Activated T-helper 9 cell treated with anti-CD3 and anti-CD28 coated beads, Interleukin-2, amount 50 U/mL, for 16 hours (primary cell): ENCODE results near the gene TBKBP1.

Experiments used
- DNase-seq: peaks from one replicate; pipeline ENCODE4 v3.0.0-alpha.2; 2020; ENCODE audit warnings: low read depth

Gene TBKBP1, protein sequence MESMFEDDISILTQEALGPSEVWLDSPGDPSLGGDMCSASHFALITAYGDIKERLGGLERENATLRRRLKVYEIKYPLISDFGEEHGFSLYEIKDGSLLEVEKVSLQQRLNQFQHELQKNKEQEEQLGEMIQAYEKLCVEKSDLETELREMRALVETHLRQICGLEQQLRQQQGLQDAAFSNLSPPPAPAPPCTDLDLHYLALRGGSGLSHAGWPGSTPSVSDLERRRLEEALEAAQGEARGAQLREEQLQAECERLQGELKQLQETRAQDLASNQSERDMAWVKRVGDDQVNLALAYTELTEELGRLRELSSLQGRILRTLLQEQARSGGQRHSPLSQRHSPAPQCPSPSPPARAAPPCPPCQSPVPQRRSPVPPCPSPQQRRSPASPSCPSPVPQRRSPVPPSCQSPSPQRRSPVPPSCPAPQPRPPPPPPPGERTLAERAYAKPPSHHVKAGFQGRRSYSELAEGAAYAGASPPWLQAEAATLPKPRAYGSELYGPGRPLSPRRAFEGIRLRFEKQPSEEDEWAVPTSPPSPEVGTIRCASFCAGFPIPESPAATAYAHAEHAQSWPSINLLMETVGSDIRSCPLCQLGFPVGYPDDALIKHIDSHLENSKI

DNA sequence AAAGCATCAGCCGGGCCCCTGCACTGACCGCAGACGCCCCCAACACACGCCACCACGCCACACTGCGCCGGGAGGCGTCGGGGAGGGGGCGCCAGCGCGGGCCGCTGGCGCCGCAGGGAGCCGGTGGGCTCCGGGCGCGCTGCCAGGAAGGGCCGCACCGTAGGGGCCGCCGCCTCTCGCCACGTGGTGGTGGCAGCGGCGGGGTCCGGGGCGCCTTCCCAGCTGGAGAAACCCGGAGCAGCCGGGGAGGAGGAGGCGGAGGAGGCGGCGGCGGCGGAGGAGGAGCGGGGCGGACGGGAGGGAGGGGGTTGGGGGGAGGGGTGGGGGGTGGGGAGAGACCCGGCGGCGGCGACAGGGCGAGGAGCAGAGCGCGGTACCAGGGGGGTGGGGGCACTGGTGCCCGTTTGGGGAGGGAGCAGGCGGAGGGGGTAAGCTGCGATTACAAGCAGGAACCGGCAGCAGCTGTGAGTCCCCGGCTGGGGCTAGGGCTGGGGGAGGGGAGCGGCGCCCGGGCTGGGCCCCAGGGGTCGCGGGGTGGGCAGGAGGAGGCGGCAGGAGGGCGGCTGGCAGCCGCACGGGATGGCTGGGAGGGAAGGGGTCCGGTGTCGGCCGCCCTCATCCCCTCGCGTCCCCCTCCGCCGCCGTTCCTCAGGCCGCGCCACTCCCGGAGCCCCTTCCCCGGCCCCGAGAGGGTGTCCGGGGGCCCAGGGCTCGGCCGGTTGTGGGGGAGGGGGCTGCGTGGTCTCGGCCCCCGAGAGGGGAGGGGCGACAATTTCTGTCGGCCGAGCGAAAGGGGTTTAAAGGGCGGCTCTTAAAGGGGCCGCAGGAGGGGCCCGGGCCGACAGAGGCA is at the start of gene TBKBP1:
Gene TBKBP1 (plus strand): TSS at position 431 of the 850 bp plus-strand sequence. CDS start 1,952 bp downstream, outside the sequence.
- DNase-seq = peak; percentile 41

DNA sequence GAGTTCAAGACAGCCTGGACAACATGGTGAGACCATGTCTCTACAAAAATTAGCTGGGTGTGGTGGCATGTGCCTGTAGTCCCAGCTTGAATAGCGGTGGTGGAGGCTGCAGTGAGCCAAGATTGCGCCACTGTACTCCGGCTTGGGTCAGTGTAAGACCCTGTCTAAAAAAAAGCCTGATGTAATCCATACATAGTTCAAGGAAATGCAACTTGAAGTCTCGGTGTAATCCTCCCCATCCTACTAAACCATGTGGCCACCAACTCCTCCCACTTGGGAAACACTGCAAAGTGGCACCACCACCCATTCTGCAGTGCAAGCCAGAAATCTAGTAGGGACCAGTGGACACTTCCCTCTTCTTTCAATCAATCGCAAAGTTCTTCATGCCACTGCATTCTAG is 49.6 kb upstream of the TBKBP1 start:
- DNase-seq = no peak

DNA sequence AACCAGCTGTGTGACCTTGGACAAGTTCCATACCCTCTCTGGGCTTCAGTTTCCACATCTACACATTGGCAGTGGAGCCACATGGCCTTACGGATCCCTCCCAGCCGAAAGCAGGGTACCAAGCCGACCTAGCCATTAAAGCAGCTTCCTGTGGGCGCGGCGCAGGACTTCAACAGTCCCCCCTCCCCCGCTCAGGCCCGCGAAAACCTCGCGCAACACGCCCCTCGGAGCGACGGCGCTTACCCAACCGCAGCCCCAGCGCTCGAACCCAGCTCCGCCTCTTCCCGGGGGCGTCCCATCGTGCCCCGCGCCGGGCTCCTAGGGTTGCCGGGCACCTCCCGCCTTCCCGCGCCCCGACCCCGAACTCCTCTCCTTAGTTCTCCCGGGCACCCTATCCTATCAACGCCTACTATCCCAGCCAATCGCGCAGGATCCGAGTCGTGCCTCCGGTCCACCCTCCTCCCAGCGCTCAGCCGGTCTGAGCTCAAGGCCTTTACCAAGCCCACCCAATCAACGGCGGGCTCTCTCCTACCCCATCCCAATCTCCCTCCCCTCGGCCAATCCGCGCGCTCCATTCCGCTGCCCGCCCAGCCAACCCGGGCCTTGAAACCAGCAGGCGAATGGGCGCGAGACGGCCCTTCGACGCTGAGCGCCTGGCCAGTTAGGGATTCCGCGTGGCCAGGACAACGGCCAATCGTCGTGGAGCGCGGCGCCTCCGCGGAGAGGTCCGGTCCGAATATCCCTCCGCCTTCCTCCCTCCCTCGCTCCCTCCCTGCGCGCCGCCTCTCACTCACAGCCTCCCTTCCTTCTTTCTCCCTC is 44.6 kb upstream of the TBKBP1 start, which contains the start of gene KPNB1:
Gene KPNB1 (plus strand): TSS at position 767 of the 819 bp plus-strand sequence. CDS start 326 bp downstream, outside the sequence.
- DNase-seq = peak; percentile 97

DNA sequence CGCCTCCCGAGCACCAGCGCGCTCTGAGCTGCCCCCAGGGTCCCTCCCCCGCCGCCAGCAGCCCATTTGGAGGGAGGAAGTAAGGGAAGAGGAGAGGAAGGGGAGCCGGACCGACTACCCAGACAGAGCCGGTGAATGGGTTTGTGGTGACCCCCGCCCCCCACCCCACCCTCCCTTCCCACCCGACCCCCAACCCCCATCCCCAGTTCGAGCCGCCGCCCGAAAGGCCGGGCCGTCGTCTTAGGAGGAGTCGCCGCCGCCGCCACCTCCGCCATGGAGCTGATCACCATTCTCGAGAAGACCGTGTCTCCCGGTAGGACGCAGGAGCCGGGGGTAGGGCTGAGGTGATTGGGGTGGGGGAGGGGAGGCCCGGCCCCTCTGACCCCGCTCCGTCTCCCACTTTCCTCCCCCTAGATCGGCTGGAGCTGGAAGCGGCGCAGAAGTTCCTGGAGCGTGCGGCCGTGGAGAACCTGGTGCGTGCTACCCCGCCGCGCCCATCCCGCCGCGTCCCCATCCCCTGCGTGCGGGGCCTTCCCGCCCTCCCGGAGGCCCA is 43.9 kb upstream of the TBKBP1 start:
- DNase-seq = peak; percentile 48

DNA sequence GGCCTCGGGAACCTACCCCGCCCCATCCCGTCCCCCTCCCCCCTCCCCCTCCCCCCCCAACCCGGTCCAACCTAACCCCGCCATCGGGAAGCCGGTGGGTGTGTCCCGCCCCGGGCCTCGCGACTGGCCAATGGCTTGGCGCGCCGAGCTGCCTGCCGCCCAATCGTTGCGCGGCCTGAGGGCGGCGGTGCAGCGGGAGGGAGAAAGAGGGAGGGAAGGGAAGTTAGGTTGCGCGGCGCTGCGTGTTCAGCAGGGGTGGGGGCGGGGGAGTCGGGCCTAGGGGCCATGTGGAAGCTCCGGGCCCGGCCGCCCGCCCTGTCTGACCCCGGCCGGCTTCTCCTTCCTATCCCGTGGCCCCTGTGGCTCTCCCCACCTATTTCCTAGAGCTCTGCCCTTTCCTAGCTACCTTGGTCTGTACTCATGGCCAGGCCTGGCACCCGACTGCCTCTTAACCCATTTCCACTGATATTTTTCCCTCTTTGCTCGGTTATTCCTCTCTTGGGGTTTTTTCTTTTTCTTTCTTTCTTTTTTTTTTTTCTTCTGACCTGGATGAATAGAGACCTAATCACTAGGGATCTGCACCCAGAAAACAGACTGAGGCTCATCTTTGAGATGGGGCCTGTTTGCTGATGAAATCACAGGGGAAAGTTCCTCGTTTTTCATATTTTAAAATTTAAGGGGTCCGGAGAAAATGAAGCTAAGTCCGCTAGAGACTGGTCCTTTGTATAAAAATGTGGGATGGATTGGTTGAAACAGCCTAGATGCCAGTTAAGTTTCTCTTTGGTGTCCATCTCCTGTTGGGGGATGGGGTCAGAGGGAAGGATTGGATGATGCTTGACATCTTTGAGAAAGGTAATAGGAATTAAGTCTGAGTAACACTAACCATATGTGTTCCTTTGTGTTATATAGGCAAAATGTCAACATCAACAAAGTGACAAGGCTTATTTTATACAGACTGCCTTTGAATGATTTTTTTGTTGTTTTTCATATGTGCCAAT is 43.1 kb upstream of the TBKBP1 start:
- peak; percentile 93 for DNase-seq

DNA sequence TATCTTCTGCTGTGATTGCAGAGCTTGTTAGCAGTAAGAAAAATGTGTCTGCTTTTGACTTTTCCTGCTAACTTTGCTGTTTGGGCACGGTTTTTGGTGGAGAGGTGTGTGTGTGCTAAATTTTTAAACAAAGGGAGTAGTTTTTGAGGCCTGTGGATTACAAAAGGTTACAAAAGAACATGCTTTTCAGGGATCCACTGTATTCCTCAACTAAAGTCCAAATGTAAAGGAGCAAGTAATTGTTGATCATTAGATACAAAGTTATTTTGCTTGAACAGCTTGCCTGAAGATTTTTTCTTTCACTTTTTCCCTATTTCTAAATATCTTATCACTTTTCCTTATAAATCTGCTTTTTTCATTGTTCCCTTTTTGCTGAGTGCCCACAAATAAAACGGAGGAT is 42.3 kb upstream of the TBKBP1 start:
- DNase-seq = no peak

DNA sequence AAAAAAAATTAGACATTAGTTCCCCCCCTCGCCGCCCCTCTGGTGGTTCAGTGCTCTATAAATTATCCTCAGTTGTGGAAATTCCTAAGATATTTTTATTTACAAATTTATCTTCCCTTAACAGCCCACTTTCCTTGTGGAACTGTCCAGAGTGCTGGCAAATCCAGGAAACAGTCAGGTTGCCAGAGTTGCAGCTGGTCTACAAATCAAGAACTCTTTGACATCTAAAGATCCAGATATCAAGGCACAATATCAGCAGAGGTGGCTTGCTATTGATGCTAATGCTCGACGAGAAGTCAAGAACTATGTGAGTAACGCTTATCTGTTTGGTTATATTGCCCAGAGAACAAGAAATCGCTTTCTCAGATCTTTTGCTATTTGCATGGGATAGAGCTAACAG is 41.4 kb upstream of the TBKBP1 start:
- DNase-seq = no peak

DNA sequence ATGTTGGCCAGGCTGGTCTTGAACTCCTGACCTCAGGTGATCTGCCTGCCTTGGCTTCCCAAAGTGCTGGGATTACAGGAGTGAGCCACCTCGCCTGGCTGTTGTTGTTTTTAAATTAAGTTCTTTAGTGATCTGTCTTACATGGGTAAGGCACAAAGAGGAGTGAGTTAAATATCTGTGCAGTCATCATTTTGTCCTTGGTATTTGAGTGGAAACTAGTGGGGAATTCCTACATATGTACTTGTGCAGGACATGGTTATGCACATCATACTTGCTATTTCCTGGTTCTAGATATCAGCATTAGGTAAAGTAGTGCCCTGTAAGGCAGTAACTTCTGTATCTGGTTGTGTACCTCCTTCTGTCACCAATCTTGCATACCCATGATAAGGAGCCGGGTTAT is 40.5 kb upstream of the TBKBP1 start:
- no peak for DNase-seq

DNA sequence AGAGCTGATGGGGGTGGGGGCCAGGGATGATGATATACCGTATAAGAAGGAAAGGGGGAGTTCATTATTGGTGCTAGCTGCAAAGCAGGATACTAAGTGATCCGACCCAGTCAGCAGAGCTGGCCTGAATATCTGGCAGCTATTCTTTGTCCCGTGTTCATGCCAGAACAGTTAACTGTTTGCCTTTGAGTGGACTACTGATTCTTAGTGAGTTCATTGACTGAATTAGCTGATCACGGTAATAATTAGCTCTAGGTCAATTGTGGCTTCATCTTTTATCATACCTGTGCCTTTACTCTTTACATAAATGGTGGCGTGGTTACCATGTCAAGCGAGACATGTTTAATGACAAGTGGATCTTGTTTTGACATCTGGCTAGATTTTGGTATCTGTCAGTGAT is 39.0 kb upstream of the TBKBP1 start:
- no peak for DNase-seq

DNA sequence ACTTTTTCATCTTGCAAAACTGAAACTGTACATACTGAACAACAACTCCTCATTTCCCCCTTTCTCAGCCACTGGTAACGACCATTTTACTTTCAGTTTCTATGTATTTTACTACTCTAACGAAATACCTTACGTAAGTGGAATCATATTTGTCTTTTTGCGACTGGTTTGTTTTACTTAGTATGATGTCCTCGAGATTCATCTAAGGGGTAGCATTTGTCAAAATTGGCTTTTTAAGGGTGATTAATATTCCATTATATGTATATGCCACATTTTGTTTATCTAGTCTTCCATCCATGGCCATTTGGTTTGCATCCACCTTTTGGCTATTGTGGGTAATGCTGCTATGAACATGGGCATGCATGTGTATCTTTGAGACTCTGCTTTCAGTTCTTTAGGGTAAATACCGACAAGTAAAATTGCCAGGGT is 33.9 kb upstream of the TBKBP1 start:
- DNase-seq = no peak

DNA sequence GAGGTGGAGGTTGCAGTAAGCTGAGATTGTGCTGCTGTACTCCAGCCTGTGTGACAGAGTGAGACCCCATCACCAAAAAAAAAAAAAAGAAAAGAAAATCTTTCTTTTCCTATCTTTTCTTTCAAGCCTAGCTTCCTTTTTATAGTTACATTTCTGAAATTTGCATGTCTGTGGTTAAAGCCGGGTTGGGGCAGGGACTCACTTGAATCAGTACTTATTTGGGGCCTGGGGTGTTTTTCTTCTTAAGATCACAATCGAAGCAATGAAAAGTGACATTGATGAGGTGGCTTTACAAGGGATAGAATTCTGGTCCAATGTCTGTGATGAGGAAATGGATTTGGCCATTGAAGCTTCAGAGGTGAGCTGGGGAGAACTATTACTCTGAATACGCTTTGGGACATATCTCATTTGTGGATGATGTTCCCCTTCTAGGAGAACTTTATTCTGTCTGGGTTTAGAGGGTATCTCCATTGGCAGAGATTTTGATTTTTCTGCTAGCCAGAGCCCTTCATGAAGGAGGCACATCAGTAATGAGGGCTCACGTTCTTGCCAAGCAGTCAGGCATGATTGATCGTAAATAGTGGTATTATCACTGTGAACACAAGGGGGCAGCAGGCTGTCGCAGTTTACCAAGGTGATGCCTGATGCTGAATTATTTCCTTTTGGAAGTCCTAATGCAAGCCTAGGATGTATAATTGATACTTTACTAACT is 29.9 kb upstream of the TBKBP1 start:
- DNase-seq = peak; percentile 30

DNA sequence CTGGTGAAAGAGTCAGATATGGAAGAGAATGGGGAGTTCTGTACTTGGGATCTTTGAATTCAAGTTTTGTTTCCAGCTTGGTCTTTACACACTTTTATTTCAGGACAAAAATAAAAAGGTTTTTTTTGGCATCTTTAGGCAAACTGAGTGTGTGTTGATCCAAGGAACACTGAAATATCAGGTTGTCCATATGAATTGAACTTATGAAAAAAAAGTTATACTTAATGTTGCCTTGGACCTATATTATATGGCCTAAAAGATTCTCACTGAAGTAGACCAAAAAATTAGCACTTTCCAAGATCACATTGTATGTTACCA is 29.4 kb upstream of the TBKBP1 start:
- no peak for DNase-seq

DNA sequence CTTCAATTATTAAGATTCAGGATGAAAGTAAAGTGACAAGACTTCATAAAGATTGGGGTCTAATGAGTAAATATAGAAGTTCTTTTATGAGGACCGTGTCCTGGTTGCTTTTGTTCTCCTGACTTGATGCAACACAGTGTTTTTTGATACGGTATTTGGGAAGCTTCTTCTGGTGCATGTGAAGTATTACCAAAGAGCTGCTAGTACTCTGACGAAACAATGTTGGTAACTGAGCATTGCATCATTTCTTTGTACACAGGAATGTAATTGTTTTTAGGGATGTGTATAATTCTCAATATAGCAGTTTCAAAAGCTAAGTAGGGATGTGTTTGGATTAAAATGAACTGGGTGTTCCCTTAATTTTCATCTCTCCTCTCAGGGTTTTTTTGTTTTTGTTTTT is 28.3 kb upstream of the TBKBP1 start:
- DNase-seq = no peak

DNA sequence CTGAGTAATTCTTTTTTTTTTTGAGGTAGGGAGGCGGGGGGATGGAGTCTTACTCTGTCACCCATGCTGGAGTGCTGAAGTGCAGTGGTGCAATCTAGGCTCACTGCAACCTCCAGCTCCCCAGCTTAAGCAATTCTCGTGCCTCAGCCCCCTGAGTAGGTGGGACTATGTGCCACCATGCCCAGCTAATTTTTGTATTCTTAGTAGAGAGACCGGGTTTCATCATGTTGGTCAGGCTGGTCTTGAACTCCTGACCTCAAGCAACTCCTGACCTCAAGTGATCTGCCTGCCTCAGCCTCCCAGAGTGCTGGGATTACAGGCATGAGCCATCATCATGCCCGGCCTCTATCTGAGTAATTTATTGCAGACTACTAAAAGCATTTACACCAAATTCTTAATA is 24.9 kb upstream of the TBKBP1 start:
- no peak for DNase-seq

DNA sequence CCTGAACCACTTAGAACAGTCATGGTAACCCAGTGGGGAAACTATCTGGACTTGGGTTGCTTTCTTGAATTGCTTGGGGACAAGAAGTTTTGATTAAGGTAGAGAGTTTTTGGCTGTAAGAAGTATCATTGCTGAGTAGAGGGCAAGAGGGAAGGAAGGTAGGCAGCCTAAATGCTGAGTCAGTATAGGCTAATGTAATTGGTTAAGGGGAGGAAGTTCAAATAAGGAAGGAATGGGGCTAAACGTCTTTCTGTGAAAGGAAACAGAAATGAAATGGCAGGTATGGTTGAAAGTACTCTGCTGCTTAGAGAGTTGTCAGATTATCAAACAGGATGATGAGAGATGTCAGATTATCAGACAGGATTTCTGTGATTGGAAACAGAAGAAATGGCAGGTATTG is 23.9 kb upstream of the TBKBP1 start:
- no peak for DNase-seq

DNA sequence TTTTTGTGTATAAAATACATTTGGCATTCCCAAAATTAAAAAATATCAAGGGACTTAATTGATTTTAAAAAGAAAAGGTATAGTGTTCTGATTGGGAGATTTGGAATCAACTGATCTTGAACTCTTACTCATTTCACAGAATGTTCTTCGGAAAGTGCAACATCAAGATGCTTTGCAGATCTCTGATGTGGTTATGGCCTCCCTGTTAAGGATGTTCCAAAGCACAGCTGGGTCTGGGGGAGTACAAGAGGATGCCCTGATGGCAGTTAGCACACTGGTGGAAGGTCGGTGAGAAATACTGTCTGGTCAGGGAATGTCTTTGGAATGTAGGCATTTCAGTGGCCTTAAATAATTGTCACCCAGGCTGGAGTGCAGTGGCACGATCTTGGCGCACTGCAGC is 19.5 kb upstream of the TBKBP1 start:
- no peak for DNase-seq

DNA sequence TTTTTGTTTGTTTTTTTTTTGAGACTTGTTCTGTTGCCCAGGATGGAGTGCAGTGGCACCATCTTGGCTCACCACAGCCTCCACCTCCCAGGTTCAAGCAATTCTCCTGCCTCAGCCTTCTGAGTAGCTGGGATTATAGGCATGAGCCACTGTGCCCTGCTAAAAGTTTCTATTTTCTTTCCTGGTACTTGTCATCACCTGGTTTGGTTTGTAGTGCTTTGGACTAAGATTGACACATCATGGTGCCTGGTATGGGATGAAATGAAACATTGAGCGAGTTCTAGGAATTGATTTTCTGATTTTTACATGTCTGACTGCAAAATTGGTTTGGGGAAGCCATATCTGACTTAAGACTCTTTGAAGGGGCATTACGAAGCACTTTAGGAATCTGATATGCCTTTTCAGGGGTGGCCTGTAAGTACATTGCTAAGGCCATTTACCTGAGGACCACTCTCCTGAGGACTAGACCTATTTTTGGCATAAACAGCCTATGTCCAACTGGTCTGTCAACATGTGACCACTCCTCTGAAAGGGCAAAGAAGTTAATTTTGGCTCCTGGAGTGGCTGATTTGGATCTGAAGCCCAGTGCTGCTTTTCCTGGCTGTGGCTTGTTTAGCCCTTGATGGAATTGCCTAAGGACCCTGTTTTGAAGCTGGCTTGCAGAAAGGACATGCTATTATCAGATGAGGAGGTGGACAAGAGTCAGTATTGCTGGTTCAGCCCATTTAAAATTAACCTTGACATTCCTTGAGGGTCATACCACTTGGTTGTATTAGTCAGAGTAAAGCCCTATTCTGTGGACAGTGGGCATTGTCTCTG is 18.4 kb upstream of the TBKBP1 start:
- no peak for DNase-seq

DNA sequence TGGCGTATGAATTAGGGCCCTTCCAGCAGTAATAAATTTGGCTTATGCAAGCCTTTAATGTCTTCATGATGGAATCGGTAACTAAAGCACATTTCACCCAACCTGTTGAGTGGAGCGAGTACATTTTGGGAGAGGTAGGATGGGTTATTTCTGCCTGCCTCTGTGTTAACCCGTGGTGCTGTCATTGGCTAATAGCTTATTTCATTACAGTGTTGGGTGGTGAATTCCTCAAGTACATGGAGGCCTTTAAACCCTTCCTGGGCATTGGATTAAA is 17.8 kb upstream of the TBKBP1 start:
- no peak for DNase-seq
